PC-9 (cell line): ENCODE results near the gene DNAJB1. TPM values are rescaled to one million over a fixed set of nuclear protein-coding genes. Genes with fewer than 3 reads are reported as not detected.

Source experiments
- BruUV-seq: library from RNA; stranded (reverse); fragments of 400-500 nt; replicated peaks from 2 replicates; lab custom pipeline; 2021; lab: Mats Ljungman, UMichigan
- CTCF ChIA-PET: fragments of 300-600 bp; sonication (Branson Sonifier 250); formaldehyde crosslinking; loops from one replicate; lab custom pipeline; 2022; ENCODE audit warnings: antibody characterized with exemption; lab: Charles Lee
- POLR2A ChIA-PET: fragments of 300-600 bp; sonication (Branson Sonifier 250); formaldehyde crosslinking; loops from one replicate; lab custom pipeline; 2022; ENCODE audit warnings: antibody characterized with exemption; ENCODE audit not compliant: unreplicated experiment; lab: Charles Lee
- DNase-seq, 2 experiments: peaks; one replicate each; pipeline versions ENCODE4 v3.0.0 to v3.0.0-alpha.2; 2015 to 2022; ENCODE audit warnings: mixed read lengths in 1 of 2
- H2AFZ ChIP-seq: fragments of 200-600 bp; sonication (generic); 2 replicates; pipeline ENCODE4 v1.8.1; 2017; ENCODE audit warnings: antibody characterized with exemption
- H3F3A ChIP-seq: fragments of 200-600 bp; sonication (generic); 2 replicates; pipeline ENCODE4 v1.8.1; 2017; ENCODE audit warnings: antibody characterized with exemption, mild to moderate bottlenecking, low read depth; ENCODE audit not compliant: insufficient read depth
- H3K27ac ChIP-seq: fragments of 200-600 bp; sonication (generic); 2 replicates; pipeline ENCODE4 v1.6.1; 2016; ENCODE audit warnings: mixed run types
- H3K27me3 ChIP-seq: fragments of 200-600 bp; sonication (generic); 2 replicates; pipeline ENCODE4 v1.6.1; 2016; ENCODE audit warnings: low read depth, mixed run types; ENCODE audit not compliant: insufficient read depth
- H3K36me3 ChIP-seq: fragments of 200-600 bp; sonication (generic); 2 replicates; pipeline ENCODE4 v1.6.1; 2016; ENCODE audit warnings: low read depth, mixed run types
- H3K4me1 ChIP-seq: fragments of 200-600 bp; sonication (generic); replicated peaks from 2 replicates; pipeline ENCODE4 v1.6.1; 2016; ENCODE audit warnings: mixed run types; ENCODE audit not compliant: insufficient read depth
- H3K4me2 ChIP-seq: fragments of 200-600 bp; sonication (generic); 2 replicates; pipeline ENCODE4 v1.6.1; 2017; ENCODE audit warnings: mixed run types
- H3K4me3 ChIP-seq: fragments of 200-600 bp; sonication (generic); 2 replicates; pipeline ENCODE4 v1.6.1; 2016; ENCODE audit warnings: mixed run types
- H3K79me2 ChIP-seq: fragments of 200-600 bp; sonication (generic); 2 replicates; pipeline ENCODE4 v1.6.1; 2017; ENCODE audit warnings: low read depth, mixed run types
- H3K9me2 ChIP-seq: fragments of 200-600 bp; sonication (generic); 2 replicates; pipeline ENCODE4 v1.8.1; 2017; ENCODE audit warnings: mild to moderate bottlenecking; ENCODE audit not compliant: insufficient read depth
- H3K9me3 ChIP-seq: fragments of 200-600 bp; sonication (generic); 2 replicates; pipeline ENCODE4 v1.8.1; 2016; ENCODE audit warnings: low read depth; ENCODE audit not compliant: insufficient read depth
- H4K20me1 ChIP-seq: fragments of 200-600 bp; sonication (generic); 2 replicates; pipeline ENCODE4 v1.8.1; 2017; ENCODE audit not compliant: insufficient read depth
- CTCF ChIP-seq: fragments of 200-600 bp; sonication (generic); conservative IDR thresholded peaks from 2 replicates; pipeline ENCODE4 v1.6.1; 2017; ENCODE audit warnings: mixed run types, antibody characterized with exemption, mild to moderate bottlenecking, moderate library complexity
- EZH2 ChIP-seq: fragments of 200-600 bp; sonication (generic); IDR thresholded peaks from 2 replicates; pipeline ENCODE4 v1.8.0; 2017; ENCODE audit warnings: antibody characterized with exemption, low read depth
- intact Hi-C: fragments of 100-400 bp; cut with micrococcal nuclease; formaldehyde crosslinking; loops from one replicate; pipeline ENCODE4 v1.10.0; 2022; ENCODE audit not compliant: unreplicated experiment
- microRNA-seq: library from miRNA; unstranded; fragments of <30 nt; microRNA quantifications from one replicate; pipeline ENCODE4 v1.2.0, GENCODE V29; 2021; ENCODE audit warnings: borderline number of aligned reads, borderline replicate concordance
- total RNA-seq: library from RNA; stranded (reverse); gene quantifications from 2 replicates; pipeline ENCODE4 v1.2.3, GENCODE V29; 2021

DNAJB1 gene
- total RNA-seq, 1 experiment from 2014 or later, result 159 TPM

- H3K4me1 ChIP-seq, result no peaks in the 10 kb centered on the region
- no peaks in the 10 kb centered on the region for H3K27me3 ChIP-seq
- TF ChIP-seq EZH2 (no peak), CTCF (no peak)
- intact Hi-C loops, result no loop called here
- H3K4me2 ChIP-seq, result no peak overlapping the region
- no TSS peak for BruUV-seq
- peaks cover 24% of the 10 kb centered on the region for H3F3A ChIP-seq
- no peaks in the 10 kb centered on the region for H3K9me2 ChIP-seq
- H3K36me3 ChIP-seq, result peaks cover 32% of the 10 kb centered on the region
- H3K27ac ChIP-seq, result no peak overlapping the region
- H4K20me1 ChIP-seq, result peaks cover 21% of the 10 kb centered on the region
- H3K4me3 ChIP-seq, result no peak overlapping the region
- POLR2A ChIA-PET, result no interaction called here
- no peak for DNase-seq
- CTCF ChIA-PET, result interaction anchor here (0.6 to 0.8 kb wide), 2 partner anchors 33 to 319 kb away, joined by 4 read pairs; no protein-coding TSS in a partner anchor
- H2AFZ ChIP-seq, result no peak overlapping the region
- no peaks in the 10 kb centered on the region for H3K79me2 ChIP-seq
- H3K9me3 ChIP-seq, result no peaks in the 10 kb centered on the region; the same call in 1 of the 2 replicates
Measured at GRCh38 chr19:14467391-14467790, 50.8 kb downstream of the DNAJB1 start.

Small RNA genes within 50 kb of the gene (microRNA-seq; reads per million reads assigned to microRNA genes)
- gene MIR639, result not detected

Other genes with a start within 250 kb of the DNAJB1 start
- 61.1 and 68.2 TPM in 2 replicates for gene ADGRE5, start 137.0 kb downstream of the DNAJB1 start, total RNA-seq
- 66.5 and 67.4 TPM in 2 replicates for gene DDX39A, start 99.1 kb downstream of the DNAJB1 start, total RNA-seq
- 257 and 417 TPM in 2 replicates for gene PKN1, start 85.1 kb downstream of the DNAJB1 start, total RNA-seq
- 1.4 TPM in 2 replicates for gene PTGER1, start 43.0 kb downstream of the DNAJB1 start, total RNA-seq
- 205 and 259 TPM in 2 replicates for gene GIPC1, start 22.3 kb downstream of the DNAJB1 start, total RNA-seq
- 212 and 294 TPM in 2 replicates for gene TECR, start 11.2 kb upstream of the DNAJB1 start, total RNA-seq
- 192 and 248 TPM in 2 replicates for gene NDUFB7, start 53.7 kb upstream of the DNAJB1 start, total RNA-seq
- gene CLEC17A, start 64.7 kb upstream of the DNAJB1 start, total RNA-seq, result not detected in 2 replicates
- not detected in 2 replicates for gene ADGRE3, start 156.4 kb upstream of the DNAJB1 start, total RNA-seq
- 10.1 and 10.5 TPM in 2 replicates for gene ZNF333, start 171.7 kb upstream of the DNAJB1 start, total RNA-seq